PC-9 (cell line): ENCODE measurements around the gene PCDHGB7.

Experiments used
- EZH2 ChIP-seq: fragments of 200-600 bp; sonication (generic); IDR thresholded peaks from 2 replicates; pipeline ENCODE4 v1.8.0; 2017; ENCODE audit warnings: antibody characterized with exemption, low read depth
- TF ChIP-seq, protein P1 (sequence below): fragments of 200-600 bp; sonication (generic); conservative IDR thresholded peaks from 2 replicates; pipeline ENCODE4 v1.6.1; 2017; ENCODE audit warnings: mixed run types, antibody characterized with exemption, mild to moderate bottlenecking, moderate library complexity

DNA sequence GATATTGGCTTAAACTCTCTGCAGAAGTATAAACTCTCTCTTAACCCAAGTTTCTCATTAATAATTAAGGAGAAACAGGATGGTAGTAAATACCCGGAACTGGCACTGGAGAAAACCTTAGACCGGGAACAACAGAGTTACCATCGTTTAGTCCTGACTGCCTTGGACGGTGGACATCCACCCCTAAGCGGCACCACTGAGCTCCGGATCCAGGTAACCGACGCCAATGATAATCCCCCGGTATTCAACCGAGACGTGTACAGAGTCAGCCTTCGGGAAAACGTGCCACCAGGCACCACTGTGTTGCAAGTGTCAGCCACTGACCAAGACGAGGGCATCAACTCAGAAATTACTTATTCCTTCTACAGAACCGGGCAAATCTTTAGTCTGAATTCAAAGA is 18.9 kb upstream of the PCDHGB7 start:
- TF ChIP-seq, protein P1, sequence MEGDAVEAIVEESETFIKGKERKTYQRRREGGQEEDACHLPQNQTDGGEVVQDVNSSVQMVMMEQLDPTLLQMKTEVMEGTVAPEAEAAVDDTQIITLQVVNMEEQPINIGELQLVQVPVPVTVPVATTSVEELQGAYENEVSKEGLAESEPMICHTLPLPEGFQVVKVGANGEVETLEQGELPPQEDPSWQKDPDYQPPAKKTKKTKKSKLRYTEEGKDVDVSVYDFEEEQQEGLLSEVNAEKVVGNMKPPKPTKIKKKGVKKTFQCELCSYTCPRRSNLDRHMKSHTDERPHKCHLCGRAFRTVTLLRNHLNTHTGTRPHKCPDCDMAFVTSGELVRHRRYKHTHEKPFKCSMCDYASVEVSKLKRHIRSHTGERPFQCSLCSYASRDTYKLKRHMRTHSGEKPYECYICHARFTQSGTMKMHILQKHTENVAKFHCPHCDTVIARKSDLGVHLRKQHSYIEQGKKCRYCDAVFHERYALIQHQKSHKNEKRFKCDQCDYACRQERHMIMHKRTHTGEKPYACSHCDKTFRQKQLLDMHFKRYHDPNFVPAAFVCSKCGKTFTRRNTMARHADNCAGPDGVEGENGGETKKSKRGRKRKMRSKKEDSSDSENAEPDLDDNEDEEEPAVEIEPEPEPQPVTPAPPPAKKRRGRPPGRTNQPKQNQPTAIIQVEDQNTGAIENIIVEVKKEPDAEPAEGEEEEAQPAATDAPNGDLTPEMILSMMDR: no peak
- no peak for TF ChIP-seq EZH2
